HG02678 (cell line): ENCODE results near the gene PRMT3.
"Not testable (repeated sequence)": the region's sequence is repeated elsewhere in the genome, so short reads cannot be mapped to it uniquely, and the experiment has no call there.

Source experiments
- ATAC-seq: cut with Tn5 transposase; IDR thresholded peaks from one replicate; pipeline ENCODE4 v1.9.1; 2021; ENCODE audit warnings: mild to moderate bottlenecking, moderate library complexity; ENCODE audit not compliant: unreplicated experiment

The PRMT3 gene

GRCh38 chr11:20453657-20454316, 66.3 kb downstream of the PRMT3 start:
- no peak for ATAC-seq

GRCh38 chr11:20457001-20457799, 69.7 kb downstream of the PRMT3 start:
- no peak for ATAC-seq

- ATAC-seq, result no peak
Observed at GRCh38 chr11:20457934-20458680, 70.6 kb downstream of the PRMT3 start.

- ATAC-seq, result no peak
Observed at GRCh38 chr11:20458905-20459632, 71.6 kb downstream of the PRMT3 start.

- no peak for ATAC-seq
Observed at GRCh38 chr11:20459865-20460264, 72.3 kb downstream of the PRMT3 start.

- ATAC-seq, result no peak
Observed at GRCh38 chr11:20464518-20464917, 77.0 kb downstream of the PRMT3 start.

- no peak for ATAC-seq
Observed at GRCh38 chr11:20467487-20468185, 80.1 kb downstream of the PRMT3 start.

- no peak for ATAC-seq
Observed at GRCh38 chr11:20470348-20470747, 82.8 kb downstream of the PRMT3 start.

GRCh38 chr11:20471929-20472328, 84.4 kb downstream of the PRMT3 start:
- ATAC-seq, result not testable (repeated sequence)

- no peak for ATAC-seq
Observed at GRCh38 chr11:20474176-20474881, 86.8 kb downstream of the PRMT3 start.

- ATAC-seq, result no peak
Observed at GRCh38 chr11:20474882-20475517, 87.5 kb downstream of the PRMT3 start.

- no peak for ATAC-seq
Observed at GRCh38 chr11:20477418-20478090, 90.0 kb downstream of the PRMT3 start.

- no peak for ATAC-seq
Observed at GRCh38 chr11:20479513-20479912, 92.0 kb downstream of the PRMT3 start.

GRCh38 chr11:20483931-20484330, 96.4 kb downstream of the PRMT3 start:
- no peak for ATAC-seq

GRCh38 chr11:20484416-20484815, 96.9 kb downstream of the PRMT3 start:
- ATAC-seq, result not testable (repeated sequence)

GRCh38 chr11:20488352-20488751, 100.8 kb downstream of the PRMT3 start:
- ATAC-seq, result no peak

- ATAC-seq, result peak; percentile 88
Observed at GRCh38 chr11:20489948-20490347, 102.4 kb downstream of the PRMT3 start.

- ATAC-seq, result no peak
Observed at GRCh38 chr11:20493340-20493739, 105.8 kb downstream of the PRMT3 start.
